GM18498 (cell line): ENCODE results near the gene SLC38A8.

Experiments used
- ATAC-seq: cut with Tn5 transposase; IDR thresholded peaks from one replicate; pipeline ENCODE4 v1.9.1; 2021; ENCODE audit warnings: mild to moderate bottlenecking, moderate library complexity; ENCODE audit not compliant: unreplicated experiment

The SLC38A8 gene

DNA sequence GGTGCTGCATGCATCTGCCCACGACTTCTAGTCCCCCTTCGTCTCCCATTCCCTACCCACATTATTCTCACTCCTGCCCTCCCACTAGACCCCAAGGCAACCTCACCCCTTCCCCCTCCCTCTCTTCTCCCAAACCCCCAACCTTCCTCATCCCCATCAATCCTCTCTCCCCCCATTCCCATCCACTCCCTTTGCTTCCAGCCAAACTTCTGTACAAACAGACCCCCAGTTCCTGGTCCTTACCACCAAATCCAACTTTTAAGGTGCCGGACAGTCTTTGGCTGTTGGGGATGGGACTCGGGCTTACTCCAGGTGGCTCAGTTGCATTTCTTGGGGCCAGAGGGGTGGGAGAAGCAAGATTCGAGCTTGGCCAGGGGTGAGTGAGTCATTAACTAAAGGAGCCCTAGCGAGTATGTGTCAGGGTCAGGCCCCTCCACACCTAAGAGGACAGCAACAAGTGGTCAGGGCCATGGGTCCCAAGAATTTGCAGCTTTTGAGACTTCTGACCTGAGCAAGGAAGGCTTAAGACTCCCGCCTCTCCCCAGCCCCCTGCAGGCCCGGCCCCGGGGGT lies at the start of gene SLC38A8:
Gene SLC38A8 (minus strand): TSS at position 488 of the 571 bp plus-strand sequence. CDS start 638 bp downstream, outside the sequence.
- no peak for ATAC-seq

DNA sequence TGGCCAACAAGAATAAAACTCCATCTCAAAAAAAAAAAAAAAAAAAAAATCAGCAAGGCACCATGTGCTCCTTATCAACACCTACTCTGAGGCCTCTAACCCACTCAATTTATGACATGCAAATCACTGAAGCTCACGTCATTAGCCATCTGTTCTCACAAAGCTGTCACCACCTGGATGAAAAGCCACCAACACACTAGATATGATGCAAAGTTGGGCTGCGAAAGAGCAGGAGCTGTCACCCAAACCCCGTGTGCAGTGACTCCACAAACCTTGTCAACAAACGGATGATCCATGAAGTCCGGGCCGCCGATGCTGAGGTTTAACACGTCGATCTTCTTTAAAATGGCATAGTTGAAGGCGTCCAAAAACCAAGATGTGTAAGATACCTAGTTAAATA lies 48.9 kb upstream of the SLC38A8 start:
- ATAC-seq, result no peak

DNA sequence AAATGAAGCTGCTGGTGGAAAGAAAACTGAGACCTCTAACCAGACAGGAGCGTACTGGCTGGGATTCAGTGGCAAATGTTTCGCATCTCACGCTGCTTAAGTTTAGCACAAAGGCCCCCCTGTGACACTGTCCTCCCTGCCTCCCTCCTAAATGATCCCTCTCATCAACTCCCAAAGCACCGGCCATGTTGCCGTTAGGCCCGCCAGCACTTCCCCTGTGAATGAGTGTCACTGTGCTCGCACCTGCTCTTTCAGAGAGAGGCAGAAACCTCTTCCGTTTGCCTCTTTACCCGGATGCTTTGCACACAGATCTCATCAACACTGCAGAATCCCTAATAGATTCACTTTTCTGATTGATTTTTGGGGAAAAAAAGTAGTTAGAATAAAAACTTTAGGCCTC lies 47.6 kb upstream of the SLC38A8 start:
- no peak for ATAC-seq

DNA sequence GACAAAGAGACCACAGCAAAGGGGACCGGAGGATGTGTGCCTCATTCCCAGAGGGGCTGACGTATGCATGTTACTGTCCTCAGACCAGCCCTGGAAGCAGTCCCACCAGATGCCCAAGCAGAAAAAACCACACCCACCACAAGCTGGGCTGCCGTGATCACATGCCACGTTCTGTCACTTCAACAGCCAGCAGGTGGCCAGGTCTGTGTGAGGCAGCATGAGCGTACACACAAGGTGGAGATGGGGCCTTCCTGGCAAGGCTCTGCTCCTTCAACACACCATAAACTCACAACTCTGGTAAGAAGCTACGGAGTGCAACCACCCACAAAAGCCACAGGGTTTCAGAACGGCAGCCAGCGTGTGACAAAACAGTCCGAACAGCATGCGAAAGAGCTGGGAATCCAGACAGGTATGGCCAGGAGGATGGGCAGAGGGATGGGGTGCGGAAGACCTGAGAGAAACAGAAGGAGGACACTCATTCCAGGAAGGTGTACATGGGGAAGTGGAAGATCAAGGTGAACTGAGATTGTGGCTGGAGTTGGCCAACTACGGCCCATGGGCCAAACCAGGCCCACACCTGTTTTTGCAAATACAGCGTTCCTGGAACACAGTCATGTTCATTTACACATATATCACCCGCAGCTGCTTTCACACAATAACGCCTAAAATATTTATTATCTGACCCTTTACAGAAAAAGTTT lies 46.2 kb upstream of the SLC38A8 start:
- ATAC-seq, result peak; percentile 81

DNA sequence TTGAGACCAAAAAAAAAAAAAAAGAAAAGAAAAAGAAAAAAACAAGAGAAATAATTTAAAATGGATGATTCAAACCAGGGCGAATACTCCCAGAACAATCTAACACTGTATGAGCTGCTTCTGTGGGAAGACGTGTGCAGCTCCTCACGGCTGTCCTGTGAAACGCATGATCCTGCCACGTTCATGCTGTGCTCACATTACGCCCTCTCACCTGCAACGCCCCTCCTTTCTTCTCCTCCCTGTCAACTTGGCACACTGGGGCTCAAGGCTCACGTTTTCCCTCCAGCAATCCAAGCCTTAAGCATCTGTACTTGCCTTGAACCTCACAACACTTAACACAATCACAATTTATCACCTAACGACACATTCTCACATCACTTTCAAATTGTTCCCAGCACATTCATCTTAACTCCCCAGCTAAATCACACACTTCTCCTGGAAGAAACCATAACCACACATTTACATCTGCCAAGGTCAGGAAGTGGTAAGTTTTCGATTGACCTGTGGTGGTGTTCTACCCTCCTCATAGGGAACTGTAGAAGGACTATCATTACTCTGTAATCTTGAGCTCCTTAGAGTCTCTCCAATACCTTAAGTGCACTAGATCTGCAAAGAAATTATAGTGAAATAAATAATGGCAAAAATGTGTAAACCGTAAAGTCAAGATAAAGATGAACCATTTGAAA lies 45.0 kb upstream of the SLC38A8 start:
- ATAC-seq, result no peak

DNA sequence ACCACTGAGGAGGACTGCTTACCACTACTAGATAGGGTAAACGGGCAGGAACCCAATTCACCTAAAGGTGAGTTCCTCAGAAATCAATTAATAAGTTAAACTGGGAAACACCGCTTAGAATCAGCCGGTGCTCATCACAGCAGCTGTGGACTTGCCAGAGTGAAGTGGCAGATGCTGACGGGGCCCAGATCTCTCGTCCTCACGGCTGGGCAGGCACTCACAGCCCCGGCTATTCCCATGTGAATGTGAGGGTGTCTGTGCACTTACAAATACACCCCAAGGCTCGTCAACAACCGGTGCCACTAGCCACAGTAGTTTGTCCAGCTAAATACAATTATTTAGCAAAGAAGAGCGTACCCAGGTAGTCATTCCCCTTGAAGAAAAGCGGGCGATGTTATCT lies 44.4 kb upstream of the SLC38A8 start:
- no peak for ATAC-seq

DNA sequence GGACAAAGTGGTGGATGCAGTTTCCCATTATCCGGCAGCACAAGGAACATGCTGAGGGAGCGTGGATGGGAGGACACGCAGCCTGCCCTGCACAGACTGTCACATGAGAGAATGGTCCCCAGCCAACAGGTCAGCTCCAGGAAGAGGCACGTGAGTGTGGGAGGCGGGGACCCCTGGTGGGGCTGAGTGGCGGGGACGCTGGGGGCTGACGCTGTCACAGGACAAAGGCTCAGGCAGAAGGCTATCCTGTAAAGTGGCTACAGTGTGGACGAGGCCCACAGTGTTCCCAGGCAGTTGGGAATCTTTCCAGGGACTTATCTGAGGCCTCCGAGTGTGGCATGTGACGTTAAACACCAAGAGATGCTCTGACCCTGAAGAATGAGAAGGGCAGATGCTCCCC lies 43.7 kb upstream of the SLC38A8 start:
- no peak for ATAC-seq

DNA sequence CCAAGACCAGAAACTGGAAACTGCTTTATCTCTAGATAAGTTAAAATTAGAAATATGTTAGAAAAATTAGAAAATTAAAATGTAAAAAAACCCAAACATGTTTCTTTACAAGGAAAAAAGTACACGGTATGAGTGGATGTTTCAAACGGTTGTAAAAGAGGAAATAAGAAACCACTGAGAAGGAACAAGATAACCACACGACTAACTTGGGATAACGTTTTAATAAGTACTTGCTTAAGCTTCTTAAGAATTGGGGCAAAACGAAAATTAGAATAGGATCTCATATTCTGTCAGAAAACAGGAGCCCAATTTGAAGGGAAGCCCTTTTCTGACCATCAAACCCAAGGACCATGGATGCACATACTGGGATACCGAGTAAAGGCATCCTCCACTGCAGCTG lies 43.2 kb upstream of the SLC38A8 start:
- ATAC-seq, result no peak

DNA sequence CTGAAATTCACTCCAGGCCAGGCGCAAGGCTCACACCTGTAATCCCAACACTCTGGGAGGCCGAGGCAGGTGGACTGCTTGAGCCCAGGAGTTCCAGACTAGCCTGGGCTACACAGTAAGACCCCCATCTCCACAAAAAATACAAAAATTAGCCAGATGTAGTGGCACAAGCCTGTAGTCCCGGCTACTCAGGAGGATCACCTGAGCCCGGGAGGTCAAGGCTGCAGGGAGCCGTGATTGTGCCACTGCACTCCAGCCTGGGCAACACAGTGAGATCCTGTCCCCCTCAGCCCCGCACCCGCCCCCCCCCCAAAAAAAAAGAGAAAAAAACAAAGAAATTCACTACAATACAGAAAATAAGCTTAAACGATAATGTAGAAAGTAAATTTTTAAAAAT lies 42.7 kb upstream of the SLC38A8 start:
- no peak for ATAC-seq

DNA sequence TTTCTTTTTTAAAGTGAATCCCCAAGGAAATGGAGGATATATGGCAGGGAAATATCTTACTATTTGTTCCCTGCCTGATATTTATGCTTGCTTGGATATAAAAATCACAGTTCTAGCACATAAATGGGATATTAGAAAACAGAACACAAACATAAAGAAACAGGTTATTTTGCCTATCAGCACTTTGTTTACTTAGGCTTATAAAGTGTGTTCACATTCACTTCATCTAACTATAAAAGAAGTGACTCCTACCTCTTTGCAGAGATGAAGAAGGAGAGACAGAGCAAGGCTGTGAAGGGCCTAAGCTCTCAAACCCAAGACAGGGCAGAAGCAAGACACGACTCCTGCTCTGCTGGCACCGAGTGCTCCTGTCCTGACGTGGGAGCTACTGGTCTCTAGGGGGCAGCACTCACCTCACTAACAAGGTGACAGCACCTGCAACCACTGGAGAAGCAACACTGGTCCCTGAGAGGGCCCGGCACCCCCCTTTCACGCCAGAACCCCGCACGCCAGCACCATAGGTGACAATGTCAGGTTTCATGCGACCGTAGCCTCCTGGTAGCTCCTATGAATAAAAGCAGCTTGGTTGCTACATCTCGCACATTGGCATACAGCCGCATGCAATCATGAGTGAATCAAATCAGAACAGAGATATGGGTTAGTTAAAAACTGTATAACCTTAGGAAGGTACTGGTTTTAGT lies 42.1 kb upstream of the SLC38A8 start:
- ATAC-seq, result peak; percentile 51

DNA sequence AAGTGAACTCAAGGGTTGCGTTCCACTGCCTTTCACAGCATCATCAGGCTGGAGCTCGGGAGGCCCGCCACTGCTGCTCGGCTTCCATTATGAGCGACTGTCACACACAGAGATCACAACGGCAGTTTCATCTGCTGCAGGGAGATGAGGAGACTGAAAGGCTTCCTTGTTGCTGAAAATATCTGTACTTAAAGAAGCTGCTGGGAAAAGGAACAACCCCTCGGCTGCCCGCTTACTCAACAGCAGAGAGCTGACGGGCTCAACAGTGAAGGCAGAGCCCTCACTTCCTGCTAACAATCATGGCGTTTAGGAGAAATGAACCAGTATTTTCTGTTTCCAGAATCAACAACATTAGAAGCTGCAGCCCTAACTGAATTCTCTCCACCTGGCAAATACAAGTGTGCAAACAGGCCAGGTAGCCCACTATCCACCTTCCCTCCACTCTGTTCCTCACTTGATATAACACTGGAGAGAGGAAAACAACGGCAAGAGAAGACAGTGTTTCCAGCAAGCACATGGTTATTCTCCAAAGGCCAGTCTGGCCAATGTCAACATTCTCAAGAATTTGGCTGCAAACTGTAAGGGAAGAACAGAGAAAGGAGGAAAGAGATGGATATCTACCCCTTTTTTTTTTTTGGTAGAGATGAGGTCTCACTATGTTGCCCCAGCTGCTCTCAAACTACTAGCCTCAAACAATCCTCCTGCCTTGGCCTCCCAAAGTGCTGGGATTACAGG lies 40.4 kb upstream of the SLC38A8 start:
- ATAC-seq, result no peak

DNA sequence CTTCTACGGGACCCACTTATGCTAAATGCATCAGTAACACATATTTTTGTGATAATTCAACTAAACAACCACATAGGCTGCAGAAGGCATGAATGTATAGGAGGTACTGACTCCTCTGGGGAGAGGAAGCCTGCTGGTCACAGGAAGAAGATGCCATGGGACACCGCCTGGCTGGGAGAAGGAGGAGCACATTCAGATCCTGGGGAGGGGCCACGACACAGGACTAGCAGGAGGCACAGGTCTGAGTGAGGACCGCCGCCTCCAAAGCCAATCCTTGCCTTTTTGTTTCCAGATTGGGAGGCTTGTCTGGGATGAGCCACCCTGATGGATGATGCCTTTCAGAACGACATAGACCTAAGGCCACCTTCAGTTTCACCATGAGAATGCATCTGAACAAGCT lies 39.5 kb upstream of the SLC38A8 start:
- ATAC-seq, result no peak

DNA sequence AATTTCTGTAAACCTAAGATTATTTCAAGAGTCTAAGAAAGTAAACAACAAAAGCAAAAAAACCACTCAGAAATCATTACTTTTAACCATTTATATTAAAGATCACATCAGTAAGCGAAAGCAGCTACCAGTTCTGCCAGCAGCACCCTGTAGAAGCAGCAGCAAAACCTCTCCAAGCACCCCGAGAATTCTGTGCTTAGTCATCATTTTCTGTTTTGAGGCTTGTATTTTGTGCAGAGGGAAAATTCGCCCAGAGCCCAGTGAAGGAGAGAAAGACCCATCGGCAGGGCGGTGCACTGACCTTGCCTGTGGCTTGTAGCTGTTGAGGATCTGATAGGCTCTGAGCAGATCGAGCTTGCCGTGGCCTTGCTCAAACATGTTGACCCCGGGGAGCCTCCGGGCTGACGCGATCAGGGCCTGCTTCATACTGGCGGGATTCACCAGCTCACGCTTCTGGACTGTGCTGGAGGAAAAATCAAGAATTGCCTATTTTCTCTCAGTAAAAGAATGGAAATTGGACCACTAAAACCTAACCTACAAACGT lies 38.9 kb upstream of the SLC38A8 start:
- no peak for ATAC-seq

DNA sequence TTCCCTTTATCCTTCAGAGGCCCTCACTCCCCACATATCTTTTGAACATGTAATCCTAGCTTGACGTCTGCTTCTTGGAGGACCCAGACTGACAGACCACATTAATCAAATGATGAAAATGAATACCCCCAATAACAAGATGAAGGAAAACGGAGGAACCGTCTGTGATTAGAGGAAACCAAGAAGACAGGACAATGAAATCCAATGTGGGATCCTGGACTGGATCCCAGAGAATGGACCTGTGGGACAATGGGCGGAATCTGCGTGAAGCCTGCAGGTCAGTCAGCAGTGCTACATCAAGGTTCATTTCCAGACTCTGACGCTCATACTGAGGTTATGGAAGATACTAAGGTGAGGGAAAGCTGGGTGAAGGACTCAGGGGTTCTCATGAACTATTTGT lies 38.2 kb upstream of the SLC38A8 start:
- ATAC-seq, result no peak

DNA sequence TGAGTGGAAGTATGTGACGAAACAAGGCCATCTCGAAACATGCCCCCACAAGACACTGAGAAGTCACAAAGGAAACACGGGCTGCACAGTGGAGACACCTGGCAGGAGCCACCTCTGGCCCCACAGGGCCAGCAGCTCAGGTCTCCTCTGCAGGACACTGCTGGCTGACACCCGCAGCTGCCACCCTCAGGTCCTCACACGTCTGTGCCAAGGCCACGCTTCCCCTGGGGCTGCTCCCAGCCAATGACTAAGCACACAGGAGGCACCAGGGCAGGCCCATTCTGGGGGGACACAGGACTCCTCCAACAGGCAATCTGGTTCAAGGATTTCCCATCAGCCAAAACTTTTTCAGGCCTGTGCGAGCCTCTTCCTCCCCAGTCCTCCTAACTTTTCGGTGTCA lies 37.8 kb upstream of the SLC38A8 start:
- ATAC-seq, result no peak

DNA sequence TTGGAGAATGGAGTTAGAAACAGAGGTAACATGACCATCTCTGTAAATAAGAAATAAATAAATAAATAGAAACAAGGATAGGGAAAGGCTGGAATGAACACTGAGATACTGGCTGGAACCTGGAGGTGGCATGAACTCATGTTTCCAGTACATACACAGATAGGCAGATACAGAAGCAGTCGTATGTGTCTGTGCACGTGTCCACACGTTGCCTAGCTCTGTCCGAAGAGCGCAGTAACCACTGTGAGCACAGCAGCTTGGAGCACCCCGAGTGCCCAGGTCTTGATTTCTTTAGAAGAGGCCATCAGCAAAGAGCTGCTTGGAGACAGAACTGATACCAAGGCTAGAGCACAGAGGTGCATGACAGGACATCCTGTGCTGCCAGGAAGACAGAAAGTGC lies 37.1 kb upstream of the SLC38A8 start:
- ATAC-seq, result no peak

DNA sequence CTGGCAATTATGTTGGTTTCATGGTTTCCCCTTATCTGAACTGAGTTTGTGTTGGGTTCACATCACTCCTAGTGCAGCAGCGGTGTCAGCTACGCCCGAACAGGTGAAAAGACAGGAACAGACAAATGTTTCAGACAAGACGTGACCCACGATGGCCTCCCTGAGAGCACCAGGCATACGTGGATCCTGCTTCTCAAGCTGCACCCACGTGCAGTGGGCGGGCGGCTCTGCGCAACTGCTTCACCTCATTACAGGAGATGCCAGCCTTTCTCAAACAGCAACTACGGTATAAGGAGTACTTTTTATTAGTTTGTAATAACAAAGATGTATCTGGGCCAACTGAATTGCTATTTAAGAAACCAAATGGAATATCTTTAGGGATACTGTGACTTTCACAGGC lies 32.8 kb upstream of the SLC38A8 start:
- no peak for ATAC-seq

DNA sequence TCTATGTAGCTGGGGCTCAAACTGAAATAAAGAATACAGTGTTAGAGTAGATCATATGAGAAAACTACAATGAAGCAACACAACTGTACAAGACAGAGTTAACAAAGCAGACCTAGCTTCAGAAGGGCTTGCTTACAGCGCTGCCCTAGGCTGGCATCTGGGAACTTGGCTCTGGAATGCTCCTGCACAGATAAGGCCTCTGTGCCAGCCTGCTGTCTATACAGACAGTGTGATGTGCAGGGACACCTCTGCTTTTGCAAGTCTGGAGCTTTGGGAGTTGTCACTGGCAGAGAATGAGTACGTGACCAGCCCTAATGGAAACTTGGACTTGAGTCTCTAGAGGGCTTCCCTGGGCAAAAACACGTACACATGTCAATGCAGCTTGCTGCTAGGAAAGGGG lies 32.1 kb upstream of the SLC38A8 start:
- no peak for ATAC-seq

DNA sequence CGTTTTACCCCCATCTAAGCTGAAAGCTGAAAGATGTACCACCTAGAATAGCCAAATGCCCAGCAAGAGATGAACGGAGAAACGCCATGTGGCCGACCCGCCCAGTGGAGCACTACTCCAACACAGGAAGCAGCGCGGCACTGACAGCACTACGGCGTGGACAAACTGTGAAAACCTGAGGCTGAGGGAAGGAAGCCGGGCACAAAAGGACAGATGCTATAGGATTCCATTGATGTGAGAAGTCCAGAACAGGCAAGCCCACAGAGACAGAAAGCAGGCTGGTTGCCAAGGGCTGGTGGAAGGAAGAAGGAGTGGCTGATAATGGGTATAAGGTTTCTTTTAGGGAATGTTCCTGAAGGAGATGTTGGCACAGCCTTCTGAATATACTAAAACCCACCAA lies 29.4 kb upstream of the SLC38A8 start:
- no peak for ATAC-seq

DNA sequence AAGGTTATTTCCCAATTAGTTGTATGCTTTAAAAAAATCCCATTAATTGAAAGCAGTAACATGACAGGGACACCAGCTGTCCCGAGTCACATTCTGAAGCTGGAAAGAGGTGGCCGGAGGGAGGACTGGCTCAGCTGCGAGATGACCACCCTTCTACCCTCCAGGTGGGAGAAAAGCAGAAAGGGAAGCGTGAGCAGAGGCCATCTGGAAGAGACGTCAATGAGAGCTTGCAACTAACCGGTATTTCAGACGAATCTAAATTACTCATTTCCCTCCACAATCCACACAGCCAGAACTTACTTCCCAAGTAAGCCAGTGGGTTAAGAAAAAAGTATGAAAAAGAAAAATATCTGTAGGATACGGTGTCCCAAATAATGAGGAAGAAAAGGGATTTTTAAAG lies 28.5 kb upstream of the SLC38A8 start:
- no peak for ATAC-seq

DNA sequence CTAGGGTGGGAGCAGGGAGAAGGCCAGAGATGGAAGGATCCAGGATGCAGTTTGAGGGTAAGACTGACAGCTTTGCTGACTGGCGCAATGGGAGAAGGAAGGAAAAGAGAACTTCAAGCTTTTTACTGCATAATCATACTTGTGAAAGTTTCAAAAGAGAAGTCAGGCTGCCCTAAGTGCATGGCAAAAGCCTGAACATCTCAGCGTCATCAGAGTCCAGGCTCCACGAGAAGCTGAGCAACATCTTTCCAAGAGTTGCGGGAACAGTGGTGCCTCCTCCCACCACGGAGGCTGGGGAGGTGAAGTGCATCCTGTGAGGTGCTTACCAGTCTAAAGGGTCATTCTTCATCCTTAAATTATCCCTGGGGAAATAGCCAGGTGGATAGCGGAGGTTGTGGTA lies 26.9 kb upstream of the SLC38A8 start:
- no peak for ATAC-seq
